ENCODE data around the gene TCF25.
"Not testable (repeated sequence)": the region's sequence is repeated elsewhere in the genome, so short reads cannot be mapped to it uniquely, and the experiment has no call there.

Gene TCF25

DNA sequence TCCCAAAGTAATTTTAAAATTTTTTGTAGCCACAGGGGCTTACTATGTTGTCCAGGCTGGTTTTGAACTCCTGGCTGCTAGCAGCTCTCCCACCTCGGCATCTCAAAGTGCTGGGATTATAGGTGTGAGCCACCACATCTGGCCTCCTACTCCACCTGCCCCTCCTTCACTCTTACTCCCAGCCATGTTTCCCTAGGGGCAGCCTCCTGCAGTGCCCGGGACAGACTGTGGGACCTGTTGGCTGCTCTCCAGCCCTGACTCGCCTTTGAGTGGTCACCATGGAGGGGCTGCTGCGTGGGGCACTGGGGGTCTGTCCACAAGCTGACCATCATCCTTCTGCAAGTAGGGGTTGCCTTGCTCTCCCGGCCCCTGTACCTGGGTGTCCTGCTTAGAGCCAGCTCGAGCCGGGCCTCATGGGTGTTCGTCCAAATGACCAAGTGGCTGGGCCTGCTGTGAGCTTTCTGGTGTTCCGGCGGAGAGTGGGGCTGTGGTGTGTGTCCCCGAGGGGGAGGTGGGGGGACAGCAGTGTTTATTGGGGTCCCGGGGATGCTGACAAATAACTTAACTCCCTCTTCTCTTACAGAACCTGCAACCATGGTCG is 28.6 kb upstream of the TCF25 start:
- no peak for DNase-seq

GRCh38 chr16:89845417-89845816 is 28.0 kb upstream of the TCF25 start:
- DNase-seq = no peak

DNA sequence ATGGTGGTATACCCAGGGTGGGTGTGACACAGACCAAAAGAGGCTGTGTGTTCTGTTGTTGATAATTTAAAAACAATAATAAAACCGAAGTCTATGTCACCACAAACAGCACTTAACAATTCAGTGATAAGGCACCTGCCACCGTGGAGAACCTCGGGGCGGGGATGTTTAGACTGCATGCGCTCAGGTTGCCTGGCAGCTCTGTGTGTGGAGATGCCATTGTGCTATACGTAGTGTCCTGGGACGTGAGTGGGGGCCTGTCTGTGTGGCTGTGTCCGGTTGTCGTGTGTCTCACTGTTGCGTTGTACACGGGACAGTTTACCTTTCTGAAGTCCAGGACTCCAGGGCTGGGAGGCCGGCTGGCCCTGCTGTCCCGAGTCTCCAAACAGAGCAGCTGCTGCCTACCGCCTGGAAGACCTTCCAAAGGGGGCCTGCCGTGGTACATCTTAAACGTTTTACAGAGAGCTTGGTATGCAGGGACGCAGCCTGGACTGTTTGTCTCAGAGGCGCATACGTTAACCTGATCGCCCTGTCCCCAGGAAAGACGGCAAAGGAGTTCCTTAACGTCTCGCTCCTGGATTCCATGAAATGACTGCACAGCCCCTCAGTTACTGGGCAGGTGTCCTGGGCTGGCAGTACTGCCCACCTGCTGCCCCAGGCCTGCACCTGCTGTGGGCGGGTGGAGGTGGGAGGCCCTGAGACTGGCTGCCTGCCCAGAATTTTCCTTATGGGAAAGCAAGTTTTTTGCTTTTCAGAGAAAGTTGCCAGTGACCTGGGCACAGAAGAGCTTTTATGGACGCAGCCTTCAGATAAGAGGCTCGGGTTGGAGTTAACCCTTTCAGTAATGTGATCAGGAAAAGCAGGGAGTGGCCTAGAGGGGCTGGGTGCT is 26.1 kb upstream of the TCF25 start:
- DNase-seq = no peak

DNA sequence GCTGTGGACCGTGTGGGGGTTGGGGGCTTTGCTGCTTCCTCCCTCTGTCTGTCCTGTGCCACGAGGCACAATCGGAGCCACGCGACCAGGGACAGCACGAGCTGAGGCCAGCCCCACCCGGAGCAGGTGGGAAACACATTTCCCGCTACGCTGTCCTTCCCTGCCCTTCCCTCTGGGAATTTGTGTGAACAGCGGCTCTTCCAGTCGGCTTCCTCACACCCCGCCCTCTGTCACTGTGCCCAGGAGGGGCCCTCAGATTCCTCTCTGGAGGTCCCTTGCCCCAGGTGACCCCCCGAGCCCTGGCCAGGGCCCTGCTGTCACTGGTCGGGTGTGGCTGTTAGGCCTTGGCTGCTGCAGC is 25.5 kb upstream of the TCF25 start:
- no peak for DNase-seq

GRCh38 chr16:89848974-89849373 is 24.4 kb upstream of the TCF25 start:
- DNase-seq = no peak

GRCh38 chr16:89853306-89853993 is 19.9 kb upstream of the TCF25 start:
- DNase-seq = no peak

- DNase-seq = no peak
Observed at GRCh38 chr16:89855301-89855945, 18.0 kb upstream of the TCF25 start.

DNA sequence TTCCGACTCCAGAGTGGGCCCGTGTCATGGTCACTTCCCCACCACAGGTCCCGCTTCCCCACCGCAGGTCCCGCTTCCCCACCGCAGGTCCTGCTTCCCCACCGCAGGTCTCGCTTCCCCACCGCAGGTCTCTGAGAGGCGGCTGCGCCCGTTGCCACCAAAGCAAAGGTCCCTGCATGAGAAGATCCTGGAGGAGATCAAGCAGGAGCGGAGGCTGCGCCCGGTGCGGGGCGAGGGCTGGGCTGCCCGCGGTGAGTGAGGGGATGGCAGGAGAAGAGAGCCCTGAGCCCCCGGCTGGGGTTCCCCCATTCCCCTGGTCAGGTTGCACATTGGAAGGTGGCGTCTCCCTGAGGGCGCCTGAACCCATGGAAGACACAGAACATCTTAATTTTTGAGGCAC is 17.4 kb upstream of the TCF25 start:
- DNase-seq = no peak

- no peak for DNase-seq
Observed at GRCh38 chr16:89858973-89859614, 14.3 kb upstream of the TCF25 start.

GRCh38 chr16:89859615-89860007 is 13.8 kb upstream of the TCF25 start:
- DNase-seq = no peak

- DNase-seq = peak; percentile 36
Observed at GRCh38 chr16:89860747-89861304, 12.6 kb upstream of the TCF25 start.

GRCh38 chr16:89861648-89862047 is 11.7 kb upstream of the TCF25 start:
- peak; percentile 20 for DNase-seq

DNA sequence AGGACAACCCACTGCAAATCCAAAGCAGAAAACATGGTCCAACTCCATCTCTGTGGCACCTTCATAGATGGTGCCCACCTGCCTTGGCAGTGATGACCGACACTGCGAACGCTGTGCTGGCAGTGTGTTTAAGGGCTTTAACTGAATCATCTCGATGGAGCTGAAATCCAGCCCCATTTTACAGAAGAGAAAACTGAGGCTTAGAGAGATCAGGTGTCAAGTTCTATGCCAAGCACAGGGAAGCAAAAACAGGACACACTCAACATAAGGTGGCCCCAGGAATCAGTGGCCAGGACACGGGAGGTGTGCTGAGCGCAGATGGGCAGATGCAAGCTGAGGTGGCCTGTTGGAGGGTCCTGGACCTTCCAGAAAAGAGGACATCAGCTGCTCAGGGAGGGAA is 10.7 kb upstream of the TCF25 start:
- DNase-seq = no peak

- DNase-seq = peak; percentile 29
Observed at GRCh38 chr16:89863741-89864526, 9.5 kb upstream of the TCF25 start.

DNA sequence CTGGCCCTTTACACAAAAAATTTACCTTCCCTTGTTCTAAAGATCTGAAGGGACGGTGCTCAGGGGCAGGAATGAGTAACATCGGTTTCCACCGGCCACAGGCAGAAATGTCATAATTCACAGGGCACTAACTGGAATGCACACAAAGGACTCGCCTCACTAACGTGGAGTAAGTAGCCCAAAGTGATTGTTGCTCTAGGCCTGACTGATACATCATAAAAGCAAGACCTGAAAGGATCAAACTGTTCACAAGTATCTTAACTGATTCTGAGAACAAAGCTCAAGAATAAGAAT is 8.9 kb upstream of the TCF25 start:
- no peak for DNase-seq

- no peak for DNase-seq
Observed at GRCh38 chr16:89867918-89868317, 5.5 kb upstream of the TCF25 start.

GRCh38 chr16:89869911-89870310 is 3.5 kb upstream of the TCF25 start:
- no peak for DNase-seq

DNA sequence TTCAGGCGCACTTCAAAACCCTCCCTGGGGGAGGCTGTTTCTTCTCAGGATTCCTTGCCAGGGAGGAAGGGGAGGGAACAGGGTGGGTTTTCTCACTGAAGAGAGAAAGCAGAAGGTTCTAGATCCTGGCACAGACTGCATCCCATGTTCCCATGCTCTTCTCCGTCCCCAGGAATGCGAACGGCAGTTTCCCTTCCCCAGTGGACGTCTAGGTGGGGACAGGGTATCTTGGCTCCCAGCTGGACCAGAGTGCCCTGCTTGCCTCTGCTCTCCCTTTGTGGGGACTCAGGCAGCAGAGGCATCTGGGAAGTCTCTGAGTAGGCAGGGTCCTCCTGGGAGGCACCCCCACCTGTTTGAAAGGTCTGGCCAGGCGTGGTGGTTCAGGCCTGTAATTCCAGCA is 3.0 kb upstream of the TCF25 start:
- DNase-seq = no peak

GRCh38 chr16:89871895-89872294 is 1.5 kb upstream of the TCF25 start:
- DNase-seq = no peak

GRCh38 chr16:89873972-89874689 is 739 bp downstream of the TCF25 start:
- peak; percentile 90 for DNase-seq

DNA sequence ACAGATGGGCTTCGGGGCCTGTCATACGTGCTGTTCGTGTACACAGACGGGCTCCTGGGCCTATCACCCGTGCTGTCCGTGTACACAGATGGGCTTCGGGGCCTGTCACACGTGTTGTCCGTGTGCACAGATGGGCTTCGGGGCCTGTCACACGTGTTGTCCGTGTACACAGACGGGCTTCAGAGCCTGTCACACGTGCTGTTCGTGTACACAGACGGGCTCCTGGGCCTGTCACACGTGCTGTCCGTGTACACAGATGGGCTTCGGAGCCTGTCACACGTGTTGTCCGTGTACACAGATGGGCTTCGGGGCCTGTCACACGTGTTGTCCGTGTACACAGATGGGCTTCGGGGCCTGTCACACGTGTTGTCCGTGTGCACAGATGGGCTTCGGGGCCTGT is 5.7 kb downstream of the TCF25 start:
- DNase-seq = not testable (repeated sequence)

All from fibroblast of skin of back (primary cell).